HG03521 (cell line): ENCODE results near the gene MRI1.
A peak's percentile ranks its signal among the peaks of the same experiment; 100 is the strongest.
"Not testable (repeated sequence)": the region's sequence is repeated elsewhere in the genome, so short reads cannot be mapped to it uniquely, and the experiment has no call there.

Source experiments
- ATAC-seq: cut with Tn5 transposase; IDR thresholded peaks from one replicate; pipeline ENCODE4 v1.9.1; 2021; ENCODE audit warnings: mild to moderate bottlenecking, moderate library complexity; ENCODE audit not compliant: unreplicated experiment

Gene MRI1

DNA sequence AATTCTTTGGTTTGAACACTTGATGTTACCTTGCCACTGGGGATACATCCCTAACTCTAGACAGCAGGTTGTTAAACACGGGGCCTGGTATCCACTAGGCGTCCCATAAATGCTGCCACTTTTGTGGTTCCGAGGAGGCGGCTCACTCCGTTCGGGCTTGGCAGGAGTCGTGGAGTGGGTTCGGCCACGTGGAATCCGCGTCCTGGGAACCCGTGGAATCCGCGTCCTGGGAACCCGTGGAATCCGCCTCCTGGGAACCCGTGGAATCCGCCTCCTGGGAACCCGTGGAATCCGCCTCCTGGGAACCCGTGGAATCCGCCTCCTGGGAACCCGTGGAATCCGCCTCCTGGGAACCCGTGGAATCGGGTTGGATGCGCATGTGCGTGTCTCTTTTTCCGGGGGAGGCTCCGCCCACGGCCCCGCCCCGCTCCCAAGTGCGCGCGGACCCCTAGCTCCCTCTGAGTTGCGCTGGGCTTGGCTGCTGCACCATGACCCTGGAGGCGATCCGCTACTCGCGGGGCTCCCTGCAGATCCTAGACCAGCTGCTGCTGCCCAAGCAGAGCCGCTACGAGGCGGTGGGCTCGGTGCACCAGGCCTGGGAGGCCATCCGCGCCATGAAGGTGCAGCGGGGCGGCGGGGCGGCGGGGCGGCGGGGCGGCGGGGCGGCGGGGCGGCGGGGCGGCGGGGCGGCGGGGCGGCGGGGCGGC lies at the start of gene MRI1:
MRI1 (plus strand) TSS at position 422 of the 707 bp plus-strand sequence; CDS start at position 489, 67 bp downstream.
- ATAC-seq: peak; percentile 69

DNA sequence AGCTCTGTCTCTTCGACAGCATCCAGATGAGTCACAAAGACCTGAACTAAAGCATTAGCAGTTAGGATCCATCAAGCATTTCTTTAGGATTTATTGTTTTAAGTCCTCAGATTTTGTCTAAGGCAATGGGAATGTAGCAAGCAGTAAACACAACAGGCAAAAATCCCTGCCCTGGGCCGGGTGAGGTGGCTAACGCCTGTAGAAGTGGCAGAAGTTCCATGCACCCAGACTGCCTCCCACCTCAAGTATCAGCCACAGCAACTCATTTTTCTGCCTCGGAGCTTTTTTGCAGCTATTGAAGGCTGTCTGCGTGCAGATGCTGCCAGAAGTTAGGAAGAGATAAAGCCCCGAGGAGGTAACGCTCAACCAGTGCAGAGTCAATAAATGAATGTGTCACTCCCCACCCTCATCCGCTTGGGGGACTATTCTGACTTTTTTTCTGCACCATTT lies 47.1 kb upstream of the MRI1 start:
- no peak for ATAC-seq

DNA sequence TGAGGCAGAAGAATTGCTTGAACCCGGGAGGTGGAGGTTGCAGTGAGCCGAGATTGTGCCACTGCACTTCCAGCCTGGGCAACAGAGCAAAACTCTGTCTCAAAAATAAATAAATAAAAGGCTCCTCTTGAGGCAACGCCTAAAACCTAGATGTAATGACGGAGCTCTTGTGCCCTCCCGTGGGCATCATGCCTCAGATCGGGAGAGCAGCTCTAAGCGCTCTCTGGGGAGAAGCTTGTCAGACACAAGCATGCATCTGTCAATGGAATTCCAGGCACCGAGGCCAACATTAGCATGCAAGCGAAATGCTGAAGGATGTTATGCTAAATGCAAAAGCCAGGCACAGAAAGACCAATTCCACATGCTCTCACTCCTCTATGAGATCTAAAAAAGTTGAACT lies 45.6 kb upstream of the MRI1 start:
- ATAC-seq: no peak

GRCh38 chr19:13722146-13722545 lies 42.2 kb upstream of the MRI1 start:
- no peak for ATAC-seq

- no peak for ATAC-seq
Observed at GRCh38 chr19:13723206-13723605, 41.1 kb upstream of the MRI1 start.

DNA sequence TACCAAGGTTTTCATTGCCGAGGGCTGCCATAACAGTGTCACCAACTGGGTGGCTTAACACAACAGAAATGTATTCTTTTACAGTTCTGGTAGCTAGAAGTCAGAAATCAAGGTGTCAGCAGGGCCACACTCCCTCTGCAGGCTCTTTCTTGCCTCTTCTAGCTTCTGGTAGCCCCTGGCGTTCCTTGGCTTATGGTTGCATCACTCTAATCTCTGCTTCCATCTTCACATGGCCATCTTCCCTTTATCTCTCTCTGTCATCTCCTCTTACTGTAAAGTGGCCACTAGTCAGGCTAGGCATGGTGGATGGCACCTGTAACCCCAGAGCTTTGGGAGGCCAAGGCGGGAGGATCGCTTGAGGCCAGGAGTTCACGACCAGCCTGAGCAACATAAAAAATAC lies 38.0 kb upstream of the MRI1 start:
- ATAC-seq: no peak

GRCh38 chr19:13727798-13728197 lies 36.5 kb upstream of the MRI1 start:
- no peak for ATAC-seq

- no peak for ATAC-seq
Observed at GRCh38 chr19:13729859-13730258, 34.5 kb upstream of the MRI1 start.

- ATAC-seq: peak; percentile 98
Observed at GRCh38 chr19:13731147-13731964, 33.0 kb upstream of the MRI1 start.

GRCh38 chr19:13732337-13732736 lies 32.0 kb upstream of the MRI1 start:
- ATAC-seq: no peak

GRCh38 chr19:13734751-13735150 lies 29.6 kb upstream of the MRI1 start:
- no peak for ATAC-seq

DNA sequence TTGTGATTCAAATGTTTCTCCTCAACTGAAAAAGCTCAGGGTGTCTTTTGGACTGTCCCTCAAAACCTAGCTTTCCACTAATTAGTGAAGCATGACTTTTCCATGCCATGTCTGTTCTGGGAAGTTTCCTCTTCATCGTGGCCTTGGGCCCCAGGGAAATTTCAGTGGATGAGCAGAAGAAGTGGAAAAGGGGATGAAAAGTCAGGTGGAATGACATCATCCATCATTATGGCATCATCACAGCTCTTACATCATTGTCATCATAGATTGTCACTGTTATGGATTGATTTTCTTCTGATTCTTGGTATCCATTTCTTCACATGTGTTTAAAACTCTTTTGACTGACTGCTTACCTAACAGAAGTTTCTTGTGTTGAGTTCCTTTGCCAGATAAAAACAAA lies 26.2 kb upstream of the MRI1 start:
- no peak for ATAC-seq

DNA sequence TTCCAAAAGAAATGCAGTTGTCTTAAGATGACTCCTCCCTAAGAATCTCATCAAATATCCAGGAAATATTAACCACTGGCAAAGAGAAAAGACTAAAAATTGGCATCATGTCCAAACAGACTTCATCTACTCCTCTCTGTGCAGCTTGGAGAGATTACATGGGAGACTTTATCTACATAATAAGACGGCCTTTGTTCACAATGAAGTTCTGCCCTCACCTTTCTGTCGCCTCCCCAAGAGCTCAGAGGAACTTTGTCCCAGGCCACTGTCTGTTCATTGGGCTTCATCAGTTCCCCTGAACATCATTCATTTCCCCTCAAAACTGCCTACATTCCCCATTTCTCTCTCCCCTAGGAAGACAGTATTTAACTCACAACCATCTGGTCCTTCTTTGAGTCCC lies 22.4 kb upstream of the MRI1 start:
- no peak for ATAC-seq

DNA sequence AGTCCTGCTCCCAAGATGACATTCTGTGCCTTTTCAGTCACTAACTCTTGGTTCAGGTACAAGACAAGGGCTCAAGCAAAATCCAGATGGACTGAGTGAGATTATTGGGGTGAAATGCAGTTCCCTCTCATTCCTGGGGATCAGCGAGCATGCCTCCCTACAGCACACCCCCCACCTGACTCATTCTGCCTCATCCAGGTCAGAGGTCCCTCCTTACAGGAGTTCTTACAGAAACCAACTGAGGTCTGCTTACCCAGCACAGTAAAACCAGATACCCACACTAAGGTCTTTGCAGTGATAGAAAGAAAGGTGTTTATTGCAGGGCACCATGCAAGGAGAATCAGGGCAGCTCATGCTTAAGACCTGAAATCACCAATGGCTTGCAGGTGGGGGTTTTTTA lies 21.6 kb upstream of the MRI1 start:
- no peak for ATAC-seq

GRCh38 chr19:13744174-13744573 lies 20.1 kb upstream of the MRI1 start:
- ATAC-seq: no peak

- ATAC-seq: no peak
Observed at GRCh38 chr19:13747098-13747453, 17.2 kb upstream of the MRI1 start.

DNA sequence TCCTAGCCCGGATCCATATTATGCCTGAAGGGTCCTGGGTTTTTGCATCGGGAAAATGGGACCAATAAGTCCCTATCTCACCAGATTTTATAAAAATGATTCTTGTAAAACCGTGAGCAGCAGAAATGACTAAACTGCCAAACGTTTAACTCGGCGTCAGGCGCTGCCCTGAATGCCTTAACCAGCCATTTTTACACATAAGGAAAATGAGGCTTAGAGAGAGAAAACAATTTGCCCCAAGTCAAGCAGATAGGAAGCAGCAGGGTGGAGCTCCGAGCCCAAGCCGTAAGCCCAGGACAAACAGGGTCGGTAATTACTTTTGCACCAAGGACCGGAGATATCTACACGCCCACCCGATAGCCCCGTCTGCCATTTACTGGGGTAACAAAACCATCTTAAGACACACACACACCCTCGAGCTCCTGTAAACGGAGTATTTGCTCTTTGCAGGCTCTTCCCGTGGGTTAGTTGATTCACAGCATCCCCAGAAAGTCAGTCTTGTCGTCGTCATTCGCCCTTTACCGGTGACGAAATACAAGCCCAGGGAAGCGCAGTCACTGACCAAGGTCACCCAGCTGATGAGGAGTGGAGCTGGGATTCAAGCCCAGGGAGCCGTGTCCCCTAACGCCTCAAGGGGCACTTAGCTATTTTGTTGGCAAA lies 16.0 kb upstream of the MRI1 start:
- no peak for ATAC-seq

DNA sequence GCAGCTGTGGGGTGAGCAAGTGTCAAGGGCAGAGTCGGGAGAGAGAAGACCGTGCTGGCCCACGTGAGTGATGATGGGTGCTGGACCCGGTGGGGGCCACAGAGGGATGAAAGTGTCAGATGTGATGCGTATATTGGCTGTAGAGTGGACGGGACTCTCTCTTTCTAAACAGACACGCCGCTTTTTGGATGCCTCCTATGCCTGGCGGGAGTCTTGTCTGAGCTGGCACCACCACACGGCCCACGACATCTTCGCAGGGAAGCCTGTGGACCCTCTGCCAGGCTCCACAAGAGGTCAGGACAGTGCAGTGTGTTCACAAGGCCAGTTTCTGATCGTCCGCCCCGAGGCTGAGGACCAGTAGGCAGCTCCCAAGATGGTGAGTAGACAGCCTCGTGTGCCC lies 12.9 kb upstream of the MRI1 start:
- ATAC-seq: no peak

DNA sequence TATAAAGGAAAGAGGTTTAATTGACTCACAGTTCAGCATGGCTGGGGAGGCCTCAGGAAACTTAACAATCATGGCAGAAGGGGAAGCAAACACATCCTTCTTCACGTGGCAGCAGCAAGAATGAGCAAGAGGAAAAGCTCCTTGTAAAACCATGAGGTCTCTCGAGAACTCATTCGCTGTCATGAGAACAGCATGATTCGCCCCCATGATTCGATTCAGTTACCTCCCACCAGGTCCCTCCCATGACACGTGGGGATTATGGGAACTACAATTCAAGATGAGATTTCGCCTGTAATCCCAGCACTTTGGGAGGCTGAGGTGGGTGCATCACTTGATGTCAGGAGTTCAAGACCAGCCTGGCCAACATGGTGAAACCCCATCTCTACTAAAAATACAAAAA lies 10.7 kb upstream of the MRI1 start:
- not testable (repeated sequence) for ATAC-seq

DNA sequence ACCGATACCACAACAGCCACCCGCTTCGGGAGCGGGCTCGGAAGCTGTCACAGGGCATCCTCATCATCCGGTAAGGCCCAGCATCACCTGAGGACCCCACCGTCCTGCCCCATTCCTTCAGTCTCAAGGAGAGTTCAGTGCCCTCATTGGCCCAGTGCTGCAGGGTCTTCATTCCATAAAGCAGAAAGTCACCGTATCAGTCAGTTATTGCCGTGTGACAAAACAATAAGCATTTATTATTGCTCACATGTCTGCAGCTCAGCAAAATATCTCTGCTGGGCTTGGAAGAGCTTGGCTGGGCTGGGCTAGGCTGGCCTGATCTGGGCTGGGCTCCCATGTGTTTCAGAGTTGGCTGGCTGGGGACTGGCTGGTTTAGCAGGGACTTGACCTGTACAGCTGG lies 8.1 kb upstream of the MRI1 start:
- ATAC-seq: no peak

DNA sequence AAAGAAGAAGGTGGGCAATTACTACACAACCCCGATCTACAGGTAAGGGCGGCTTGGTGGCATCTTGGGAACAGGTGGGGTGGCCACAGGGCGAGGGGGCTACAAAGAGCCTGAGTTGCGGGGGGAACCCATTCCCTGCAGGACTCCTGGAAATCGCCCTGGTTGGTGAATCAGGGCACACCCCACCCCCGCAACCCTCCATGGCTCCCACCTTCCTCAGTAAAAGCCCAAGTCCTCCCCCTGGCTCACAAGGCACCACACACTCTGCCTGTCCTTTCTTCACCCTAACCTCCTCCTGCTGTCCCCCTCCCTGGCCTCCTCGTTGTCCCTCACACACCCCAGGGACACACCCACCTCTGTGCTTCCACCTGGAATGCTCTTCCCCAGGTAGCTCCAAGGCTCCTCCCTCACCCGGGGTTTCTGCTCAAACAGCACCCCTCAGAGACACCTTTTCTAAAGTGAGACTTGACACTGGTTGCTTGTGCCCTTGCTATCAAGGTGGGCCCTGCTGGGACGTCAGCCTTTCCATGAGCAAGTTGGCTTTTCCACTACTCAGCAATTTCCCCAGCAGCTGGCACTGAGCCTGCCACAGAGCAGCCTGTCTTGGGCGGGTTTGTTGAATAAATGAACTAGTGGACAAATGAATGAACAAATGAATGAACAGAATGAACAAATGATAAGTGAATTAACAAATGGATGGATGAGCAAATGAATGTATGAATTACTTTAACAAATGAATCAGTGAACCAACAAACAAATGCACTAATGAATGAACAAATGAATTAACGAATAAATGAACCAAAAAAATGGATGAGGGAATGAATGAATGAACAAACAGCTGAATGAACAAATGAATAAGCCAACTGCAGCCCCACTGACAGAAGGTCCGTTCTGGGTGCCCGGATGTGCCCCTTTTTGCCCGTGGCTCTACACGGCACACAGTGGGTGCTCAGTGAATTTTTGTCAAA lies 6.2 kb upstream of the MRI1 start:
- ATAC-seq: no peak
